A549 (cell line): ENCODE measurements around the gene IRF3. TPM values are rescaled to one million over a fixed set of nuclear protein-coding genes. Genes with fewer than 3 reads are reported as not detected.

Source experiments
- ATAC-seq, 2 experiments: fragments of 200-7000 bp in 1 of 2; fragments of >200 bp in 1 of 2; cut with Nextera tagmentation in 1 of 2; cut with Tn5 transposase in 1 of 2; 3 replicates each; pipeline versions ENCODE4 v1.8.0 to v1.9.1; 2018 to 2020; ENCODE audit warnings: mild to moderate bottlenecking in 1 of 2, moderate library complexity in 1 of 2
- CTCF ChIA-PET: fragments of 300-600 bp; sonication (Branson Sonifier 250); formaldehyde crosslinking; extraction: SDS; loops from one replicate; lab custom pipeline; 2021; ENCODE audit warnings: antibody characterized with exemption, inconsistent platforms; lab: Yijun Ruan, JAX
- POLR2A ChIA-PET: fragments of 350-600 bp; formaldehyde crosslinking; extraction: SDS; loops from one replicate; lab custom pipeline; 2021; ENCODE audit warnings: antibody characterized with exemption, inconsistent platforms; lab: Yijun Ruan, JAX
- DNase-seq, 2 experiments: peaks; one replicate each; pipeline versions ENCODE4 v3.0.0 to v3.0.0-alpha.2; 2011 to 2016; ENCODE audit warnings: low read depth in 1 of 2, low spot score in 1 of 2
- FAIRE-seq: peaks from 2 replicates; lab custom pipeline; 2011; peaks lifted over from hg19 to GRCh38; lab: Jason Lieb, UNC
- H3K27ac ChIP-seq, 2 experiments: fragments of >200 bp; sonication (Bioruptor Twin); formaldehyde crosslinking; 3 replicates each; pipeline ENCODE4 v1.5.1; 2016 to 2017
- H3K4me1 ChIP-seq: fragments of >200 bp; sonication (Bioruptor Twin); formaldehyde crosslinking; 3 replicates; pipeline ENCODE4 v1.6.1; 2016
- H3K4me2 ChIP-seq: fragments of >200 bp; sonication (Bioruptor Twin); formaldehyde crosslinking; 3 replicates; pipeline ENCODE4 v1.6.1; 2016
- H3K4me3 ChIP-seq: fragments of >200 bp; sonication (Bioruptor Twin); formaldehyde crosslinking; 3 replicates; pipeline ENCODE4 v1.5.1; 2016
- H3K9me3 ChIP-seq: fragments of >200 bp; sonication (Bioruptor Twin); formaldehyde crosslinking; 3 replicates; pipeline ENCODE4 v1.6.1; 2016
- ATOH8 ChIP-seq: fragments of 250-450 bp; sonication (Bioruptor Pico); IDR thresholded peaks from 2 replicates; pipeline ENCODE4 v1.5.0; 2020; ENCODE audit warnings: low read depth, mild to moderate bottlenecking, moderate library complexity
- BCL3 ChIP-seq: fragments of >200 bp; sonication (Bioruptor Twin); formaldehyde crosslinking; IDR thresholded peaks from 3 replicates; pipeline ENCODE4 v1.6.1; 2016
- CBX2 ChIP-seq: fragments of 200-600 bp; sonication (generic); IDR thresholded peaks from 2 replicates; pipeline ENCODE4 v1.6.1; 2016; ENCODE audit warnings: low read depth, mild to moderate bottlenecking, borderline replicate concordance
- CBX8 ChIP-seq: fragments of 200-600 bp; sonication (generic); IDR thresholded peaks from 2 replicates; pipeline ENCODE4 v1.6.1; 2016
- CEBPB ChIP-seq, 2 experiments: fragments of >200 bp in 1 of 2; sonication (Bioruptor Twin) in 1 of 2; formaldehyde crosslinking in 1 of 2; IDR thresholded peaks; 2 replicates each; pipeline ENCODE4 v1.6.1; 2012 to 2016
- CHD2 ChIP-seq: fragments of 150-350 bp; IDR thresholded peaks from 2 replicates; pipeline ENCODE4 v1.6.1; 2014; ENCODE audit warnings: low read length; ENCODE audit not compliant: partially characterized antibody
- EHMT2 ChIP-seq: fragments of 200-600 bp; sonication (generic); IDR thresholded peaks from 2 replicates; pipeline ENCODE4 v1.6.1; 2016; ENCODE audit warnings: antibody characterized with exemption, low read depth, mild to moderate bottlenecking, moderate library complexity
- EP300 ChIP-seq, 2 experiments: fragments of >200 bp; sonication (Bioruptor Twin); formaldehyde crosslinking; IDR thresholded peaks; 2 replicates in 1 of 2; 3 replicates in 1 of 2; pipeline ENCODE4 v1.6.1; 2016 to 2017
- ESRRA ChIP-seq: fragments of 150-350 bp; IDR thresholded peaks from 2 replicates; pipeline ENCODE4 v1.6.1; 2014; ENCODE audit warnings: mild to moderate bottlenecking, low read length, borderline replicate concordance
- GATA3 ChIP-seq: IDR thresholded peaks from 2 replicates; pipeline ENCODE4 v1.6.1; 2012; ENCODE audit warnings: borderline replicate concordance
- HEYL ChIP-seq: fragments of 250-450 bp; sonication (Bioruptor Pico); IDR thresholded peaks from 2 replicates; pipeline ENCODE4 v1.8.0; 2021; ENCODE audit warnings: mild to moderate bottlenecking, moderate library complexity
- JUN ChIP-seq, 2 experiments: fragments of >200 bp; sonication (Bioruptor Twin); formaldehyde crosslinking; IDR thresholded peaks; 2 replicates in 1 of 2; 3 replicates in 1 of 2; pipeline ENCODE4 v1.6.1; 2016 to 2017
- JUNB ChIP-seq: fragments of >200 bp; sonication (Bioruptor Twin); formaldehyde crosslinking; IDR thresholded peaks from 2 replicates; pipeline ENCODE4 v1.6.1; 2016
- KDM1A ChIP-seq: fragments of 200-600 bp; sonication (generic); IDR thresholded peaks from 2 replicates; pipeline ENCODE4 v1.6.1; 2016; ENCODE audit warnings: low read depth, mild to moderate bottlenecking
- MAFK ChIP-seq: fragments of 450-650 bp; IDR thresholded peaks from 2 replicates; pipeline ENCODE4 v1.6.1; 2014; ENCODE audit not compliant: partially characterized antibody
- NPAS2 ChIP-seq: fragments of 250-450 bp; sonication (Bioruptor Pico); IDR thresholded peaks from 2 replicates; pipeline ENCODE4 v1.8.0; 2022; ENCODE audit warnings: mild to moderate bottlenecking, moderate library complexity, borderline replicate concordance
- NR3C1 ChIP-seq: fragments of >200 bp; sonication (Bioruptor Twin); formaldehyde crosslinking; IDR thresholded peaks from 3 replicates; pipeline ENCODE4 v1.6.1; 2017
- PHF8 ChIP-seq: fragments of 200-600 bp; sonication (generic); IDR thresholded peaks from 2 replicates; pipeline ENCODE4 v1.6.1; 2016; ENCODE audit warnings: low read depth, mild to moderate bottlenecking, antibody characterized with exemption, moderate library complexity, borderline replicate concordance
- POLR2A ChIP-seq: IDR thresholded peaks from 2 replicates; pipeline ENCODE4 v1.6.1; 2012; ENCODE audit warnings: mild to moderate bottlenecking, low read length
- RAD21 ChIP-seq, 2 experiments: fragments of >200 bp in 1 of 2; sonication (Bioruptor Twin) in 1 of 2; formaldehyde crosslinking in 1 of 2; IDR thresholded peaks in 1 of 2; conservative IDR thresholded peaks in 1 of 2; 2 replicates in 1 of 2; 3 replicates in 1 of 2; pipeline ENCODE4 v1.6.1; 2012 to 2018; ENCODE audit warnings: inconsistent platforms in 1 of 2
- RFX5 ChIP-seq: fragments of 450-650 bp; IDR thresholded peaks from 2 replicates; pipeline ENCODE4 v1.7.1; 2014; ENCODE audit warnings: antibody characterized with exemption, mild to moderate bottlenecking, moderate library complexity
- RNF2 ChIP-seq: fragments of 200-600 bp; sonication (generic); IDR thresholded peaks from 2 replicates; pipeline ENCODE4 v1.6.1; 2016; ENCODE audit warnings: low read depth, mild to moderate bottlenecking, antibody characterized with exemption, moderate library complexity, borderline replicate concordance
- TFCP2L1 ChIP-seq: fragments of 250-450 bp; sonication (Bioruptor Pico); IDR thresholded peaks from 2 replicates; pipeline ENCODE4 v1.5.0; 2021; ENCODE audit warnings: mild to moderate bottlenecking
- TP53 ChIP-seq: fragments of 250-450 bp; sonication (Bioruptor Pico); IDR thresholded peaks from 2 replicates; pipeline ENCODE4 v1.5.0; 2021; ENCODE audit warnings: mild to moderate bottlenecking, moderate library complexity
- ZSCAN20 ChIP-seq: fragments of 250-450 bp; sonication (Bioruptor Pico); IDR thresholded peaks from 2 replicates; pipeline ENCODE4 v1.8.0; 2022; ENCODE audit warnings: mild to moderate bottlenecking, moderate library complexity
- WGBS: methylation state at CpG from one replicate; pipeline ENCODE4 v1.1.6; 2017; ENCODE audit errors: missing lambda C conversion rate; 5-methylcytosine and 5-hydroxymethylcytosine counted together
- polyA plus RNA-seq, 4 experiments: library from polyadenylated mRNA; depleted of rRNA in 3 of 4; stranded (reverse); fragments of >200 nt; fragmentation: RNase III in 1 of 4; extraction: RNeasy Plus Mini Kit Qiagen cat#74134 plus additional on column Dnase treatment in 1 of 4; gene quantifications; 2 replicates in 3 of 4; 3 replicates in 1 of 4; pipeline ENCODE4 v1.2.3, GENCODE V29; 2011 to 2017
- TF ChIP-seq, protein P1 (sequence below): fragments of 200-600 bp; sonication (generic); IDR thresholded peaks from 2 replicates; pipeline ENCODE4 v1.6.1; 2016; ENCODE audit warnings: antibody characterized with exemption, mild to moderate bottlenecking, moderate library complexity
- TF ChIP-seq, protein P2 (sequence below): fragments of 150-350 bp; IDR thresholded peaks from 2 replicates; pipeline ENCODE4 v1.6.1; 2014; ENCODE audit warnings: low read depth, mild to moderate bottlenecking, low read length
- TF ChIP-seq, protein P3 (sequence below): fragments of >200 bp; sonication (Bioruptor Twin); formaldehyde crosslinking; IDR thresholded peaks from 3 replicates; pipeline ENCODE4 v1.5.1; 2016

Gene IRF3
- polyA plus RNA-seq, 2 of the 4 experiments (the other 2 are of a cell fraction): 54.0 to 103 TPM

- TF ChIP-seq CEBPB (IDR thresholded peaks at IDR 0.05) (peak; percentile 40 to 74; a peak in 3 of 4 replicates), RAD21 (conservative IDR thresholded peaks at IDR 0.05 in 1 of 2, IDR thresholded peaks at IDR 0.05 in 1 of 2) (peak; percentile 58 to 59)
- TF ChIP-seq, all 56 proteins: peak for 12
Measured at GRCh38 chr19:49677901-49678674, 12.4 kb upstream of the IRF3 start (continued).

GRCh38 chr19:49677231-49677900, 11.7 kb upstream of the IRF3 start, which contains the start of gene PRMT1:
Gene PRMT1 (plus strand): TSS chr19:49677271. CDS start chr19:49677281, 10 bp downstream.
- CTCF ChIA-PET: interaction anchor here (0.7 to 16.7 kb wide), 20 partner anchors 11 to 458 kb away, joined by 3 to 326 read pairs (median 6); partner anchors contain the start of genes BCL2L12, IRF3 and RRAS
- ATAC-seq (peak; percentile 21 to 39), FAIRE-seq (no peak), DNase-seq (peak in 1 of 2 experiments; percentile 76)
- Histone ChIP-seq H3K4me2 (peak within 1 kb of the TSS; percentile 90), H3K27ac (peak within 1 kb of the TSS; percentile 97 to 99), H3K4me1 (peaks cover 33% of the 10 kb centered on the region), H3K9me3 (no peaks in the 10 kb centered on the region), H3K4me3 (peak within 1 kb of the TSS; percentile 82)
- 1% methylated on average over 31 of the region's 57 CpGs for WGBS
- POLR2A ChIA-PET: interaction anchor here (1.0 to 3.5 kb wide), 13 partner anchors 8 to 224 kb away, joined by 3 to 48 read pairs (median 9); partner anchors contain the start of genes ALDH16A1, AP2A1, BCL2L12 and FUZ
- TF ChIP-seq KDM1A (no peak), PHF8 (peak; percentile 94), GATA3 (no peak; the same call in 1 of the 2 replicates), NR3C1 (no peak), ZSCAN20 (no peak), ESRRA (no peak), NPAS2 (no peak; the same call in 1 of the 2 replicates), BCL3 (peak; percentile 82; the same call in 1 of the 3 replicates), CBX2 (no peak), TFCP2L1 (CRISPR knock-in tag) (peak; percentile 97; the same call in 1 of the 2 replicates), HEYL (CRISPR knock-in tag) (no peak), CHD2 (no peak), RNF2 (no peak), RFX5 (no peak), TP53 (CRISPR knock-in tag) (peak; percentile 95), ATOH8 (peak; percentile 67; the same call in 1 of the 2 replicates), EP300 (IDR thresholded peaks at IDR 0.05) (no peak), MAFK (no peak), JUN (IDR thresholded peaks at IDR 0.05) (peak; percentile 63 to 91; a peak in 4 of 5 replicates), RAD21 (conservative IDR thresholded peaks at IDR 0.05 in 1 of 2, IDR thresholded peaks at IDR 0.05 in 1 of 2) (no peak), CBX8 (no peak), JUNB (no peak), EHMT2 (no peak), POLR2A (peak; percentile 97)
- TF ChIP-seq, protein P1, sequence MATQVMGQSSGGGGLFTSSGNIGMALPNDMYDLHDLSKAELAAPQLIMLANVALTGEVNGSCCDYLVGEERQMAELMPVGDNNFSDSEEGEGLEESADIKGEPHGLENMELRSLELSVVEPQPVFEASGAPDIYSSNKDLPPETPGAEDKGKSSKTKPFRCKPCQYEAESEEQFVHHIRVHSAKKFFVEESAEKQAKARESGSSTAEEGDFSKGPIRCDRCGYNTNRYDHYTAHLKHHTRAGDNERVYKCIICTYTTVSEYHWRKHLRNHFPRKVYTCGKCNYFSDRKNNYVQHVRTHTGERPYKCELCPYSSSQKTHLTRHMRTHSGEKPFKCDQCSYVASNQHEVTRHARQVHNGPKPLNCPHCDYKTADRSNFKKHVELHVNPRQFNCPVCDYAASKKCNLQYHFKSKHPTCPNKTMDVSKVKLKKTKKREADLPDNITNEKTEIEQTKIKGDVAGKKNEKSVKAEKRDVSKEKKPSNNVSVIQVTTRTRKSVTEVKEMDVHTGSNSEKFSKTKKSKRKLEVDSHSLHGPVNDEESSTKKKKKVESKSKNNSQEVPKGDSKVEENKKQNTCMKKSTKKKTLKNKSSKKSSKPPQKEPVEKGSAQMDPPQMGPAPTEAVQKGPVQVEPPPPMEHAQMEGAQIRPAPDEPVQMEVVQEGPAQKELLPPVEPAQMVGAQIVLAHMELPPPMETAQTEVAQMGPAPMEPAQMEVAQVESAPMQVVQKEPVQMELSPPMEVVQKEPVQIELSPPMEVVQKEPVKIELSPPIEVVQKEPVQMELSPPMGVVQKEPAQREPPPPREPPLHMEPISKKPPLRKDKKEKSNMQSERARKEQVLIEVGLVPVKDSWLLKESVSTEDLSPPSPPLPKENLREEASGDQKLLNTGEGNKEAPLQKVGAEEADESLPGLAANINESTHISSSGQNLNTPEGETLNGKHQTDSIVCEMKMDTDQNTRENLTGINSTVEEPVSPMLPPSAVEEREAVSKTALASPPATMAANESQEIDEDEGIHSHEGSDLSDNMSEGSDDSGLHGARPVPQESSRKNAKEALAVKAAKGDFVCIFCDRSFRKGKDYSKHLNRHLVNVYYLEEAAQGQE: no peak
- TF ChIP-seq, protein P2, sequence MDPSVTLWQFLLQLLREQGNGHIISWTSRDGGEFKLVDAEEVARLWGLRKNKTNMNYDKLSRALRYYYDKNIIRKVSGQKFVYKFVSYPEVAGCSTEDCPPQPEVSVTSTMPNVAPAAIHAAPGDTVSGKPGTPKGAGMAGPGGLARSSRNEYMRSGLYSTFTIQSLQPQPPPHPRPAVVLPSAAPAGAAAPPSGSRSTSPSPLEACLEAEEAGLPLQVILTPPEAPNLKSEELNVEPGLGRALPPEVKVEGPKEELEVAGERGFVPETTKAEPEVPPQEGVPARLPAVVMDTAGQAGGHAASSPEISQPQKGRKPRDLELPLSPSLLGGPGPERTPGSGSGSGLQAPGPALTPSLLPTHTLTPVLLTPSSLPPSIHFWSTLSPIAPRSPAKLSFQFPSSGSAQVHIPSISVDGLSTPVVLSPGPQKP: no peak
- TF ChIP-seq, protein P3, sequence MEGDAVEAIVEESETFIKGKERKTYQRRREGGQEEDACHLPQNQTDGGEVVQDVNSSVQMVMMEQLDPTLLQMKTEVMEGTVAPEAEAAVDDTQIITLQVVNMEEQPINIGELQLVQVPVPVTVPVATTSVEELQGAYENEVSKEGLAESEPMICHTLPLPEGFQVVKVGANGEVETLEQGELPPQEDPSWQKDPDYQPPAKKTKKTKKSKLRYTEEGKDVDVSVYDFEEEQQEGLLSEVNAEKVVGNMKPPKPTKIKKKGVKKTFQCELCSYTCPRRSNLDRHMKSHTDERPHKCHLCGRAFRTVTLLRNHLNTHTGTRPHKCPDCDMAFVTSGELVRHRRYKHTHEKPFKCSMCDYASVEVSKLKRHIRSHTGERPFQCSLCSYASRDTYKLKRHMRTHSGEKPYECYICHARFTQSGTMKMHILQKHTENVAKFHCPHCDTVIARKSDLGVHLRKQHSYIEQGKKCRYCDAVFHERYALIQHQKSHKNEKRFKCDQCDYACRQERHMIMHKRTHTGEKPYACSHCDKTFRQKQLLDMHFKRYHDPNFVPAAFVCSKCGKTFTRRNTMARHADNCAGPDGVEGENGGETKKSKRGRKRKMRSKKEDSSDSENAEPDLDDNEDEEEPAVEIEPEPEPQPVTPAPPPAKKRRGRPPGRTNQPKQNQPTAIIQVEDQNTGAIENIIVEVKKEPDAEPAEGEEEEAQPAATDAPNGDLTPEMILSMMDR: no peak
